NCI-H1105 treated with DMSO at 0.1 percent for 48 hours (cell line): Measurements from ENCODE around the gene SUMF1.
A peak's percentile ranks its signal among the peaks of the same experiment; 100 is the strongest.
"Not testable (repeated sequence)": the region's sequence is repeated elsewhere in the genome, so short reads cannot be mapped to it uniquely, and the experiment has no call there.

Source experiments
- DNase-seq: peaks from one replicate; lab custom pipeline; 2025; lab: John Stamatoyannopoulos, UW

SUMF1 gene

GRCh38 chr3:4335840-4336562 lies 131.1 kb downstream of the SUMF1 start:
- DNase-seq, result no peak

GRCh38 chr3:4334548-4334947 lies 132.5 kb downstream of the SUMF1 start:
- no peak for DNase-seq

DNA sequence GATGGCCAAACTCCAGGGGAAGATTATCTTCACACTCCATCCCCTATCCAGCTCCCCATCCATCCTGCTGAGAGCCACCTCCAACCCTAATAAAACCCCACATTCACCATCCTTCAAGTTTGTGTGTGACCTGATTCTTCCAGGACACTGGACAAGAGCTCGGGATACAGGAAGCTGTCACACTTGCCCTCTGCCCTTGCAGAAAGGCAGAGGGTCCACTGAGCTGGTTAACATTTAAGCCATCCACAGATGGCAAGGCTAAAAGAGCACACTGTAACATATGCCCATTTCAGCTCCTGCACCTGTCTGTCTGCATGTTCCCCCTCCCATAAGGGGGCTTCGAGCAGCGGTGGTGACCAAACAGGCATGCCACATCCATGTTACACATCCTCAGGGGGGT lies 134.1 kb downstream of the SUMF1 start:
- no peak for DNase-seq

GRCh38 chr3:4332574-4332973 lies 134.5 kb downstream of the SUMF1 start:
- DNase-seq, result no peak

- no peak for DNase-seq
Observed at GRCh38 chr3:4332111-4332510, 135.0 kb downstream of the SUMF1 start.

DNA sequence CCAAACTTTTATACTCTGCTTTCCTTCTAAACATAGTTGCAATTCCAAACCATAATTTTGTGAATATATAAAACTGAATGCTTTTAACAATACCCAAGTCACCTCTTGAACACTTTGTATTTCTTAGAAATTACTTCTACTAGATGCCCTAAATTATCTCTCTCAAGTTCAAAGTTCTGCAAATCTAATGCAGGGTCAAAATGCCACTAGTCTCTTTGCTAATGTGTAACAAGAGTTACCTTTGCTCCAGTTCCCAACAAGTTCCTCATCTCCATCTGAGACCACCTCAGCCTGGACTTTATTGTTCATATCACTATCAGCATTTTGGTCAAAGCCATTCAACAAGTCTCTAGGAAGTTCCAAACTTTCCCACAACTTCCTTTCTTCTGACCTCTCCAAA lies 137.3 kb downstream of the SUMF1 start:
- not testable (repeated sequence) for DNase-seq

GRCh38 chr3:4326868-4327267 lies 140.2 kb downstream of the SUMF1 start:
- no peak for DNase-seq

DNA sequence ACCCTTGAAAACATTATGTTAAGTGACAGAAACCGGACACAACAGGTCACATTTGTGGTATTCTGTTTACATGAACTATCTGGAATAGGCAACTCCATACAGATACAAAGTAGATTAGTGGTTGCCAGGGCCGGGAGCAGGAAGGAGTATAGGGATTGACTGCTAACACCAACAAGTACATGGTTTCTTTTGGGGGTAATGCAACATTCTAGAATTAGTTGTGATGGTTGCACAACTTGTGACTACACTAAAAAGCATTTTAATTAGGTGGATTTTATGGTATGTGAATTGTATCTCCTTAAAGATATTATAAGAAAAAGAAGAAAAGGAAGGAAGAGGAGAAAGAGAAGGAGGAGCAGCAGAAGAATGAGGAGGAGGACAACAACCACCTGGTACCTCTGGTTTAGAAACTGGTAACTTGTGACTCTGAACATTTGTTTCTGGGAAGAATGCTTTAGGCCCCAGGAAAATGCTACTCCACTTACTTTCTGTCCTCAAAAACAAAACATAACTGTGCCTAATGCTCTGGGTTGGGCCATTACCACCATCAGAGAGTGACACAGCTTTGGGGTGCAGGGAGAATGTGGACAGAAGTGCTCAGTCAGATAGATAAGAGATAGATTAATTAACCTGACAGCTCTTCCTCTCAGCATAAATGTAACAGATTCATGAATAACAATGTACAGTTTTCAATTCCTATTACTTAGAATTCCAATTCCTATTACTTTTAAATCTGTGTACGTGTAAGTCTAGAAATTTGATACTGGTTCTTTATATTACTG lies 143.6 kb downstream of the SUMF1 start:
- no peak for DNase-seq

GRCh38 chr3:4322635-4323034 lies 144.4 kb downstream of the SUMF1 start:
- peak; percentile 6 for DNase-seq

- no peak for DNase-seq
Observed at GRCh38 chr3:4321732-4322131, 145.3 kb downstream of the SUMF1 start.

DNA sequence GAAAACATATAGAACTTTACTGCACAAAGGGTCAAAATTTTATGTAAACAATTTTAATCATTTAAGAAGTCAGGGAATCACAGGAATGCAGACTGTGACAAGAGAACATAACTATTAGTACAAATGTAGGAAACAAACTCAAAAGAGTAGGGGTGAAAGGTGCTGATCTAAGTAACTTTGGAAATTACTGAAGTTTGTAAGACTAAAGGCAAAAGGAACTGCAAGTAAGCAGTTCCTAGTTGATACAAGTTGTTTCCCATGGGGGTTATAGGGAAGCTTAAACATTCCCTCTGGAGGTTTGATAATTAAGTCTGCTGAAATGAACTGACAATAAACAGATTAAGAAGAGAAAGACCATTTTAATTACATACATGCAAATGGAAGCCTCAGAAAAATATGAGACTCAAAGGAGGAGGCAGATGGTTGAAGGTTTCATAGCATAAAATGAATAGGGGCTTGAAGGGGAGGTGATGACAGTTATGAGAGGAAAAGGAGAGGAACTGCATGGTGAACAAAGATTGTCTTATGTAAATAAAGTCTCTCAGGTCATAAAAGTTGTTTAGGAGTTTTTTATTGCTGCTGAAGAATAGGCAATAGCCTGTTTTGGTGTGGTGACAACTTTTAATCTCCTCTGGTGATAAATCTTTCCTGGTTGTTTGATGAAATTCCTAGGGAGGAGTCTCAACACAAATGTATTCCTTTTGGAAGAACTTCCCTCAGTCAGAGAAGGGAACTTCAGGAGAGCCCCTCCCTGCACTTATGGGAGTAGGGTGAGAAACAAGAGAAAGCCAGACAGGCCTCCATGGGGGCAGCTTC lies 146.8 kb downstream of the SUMF1 start:
- no peak for DNase-seq

GRCh38 chr3:4314688-4315087 lies 152.4 kb downstream of the SUMF1 start:
- DNase-seq, result no peak

- DNase-seq, result no peak
Observed at GRCh38 chr3:4313606-4314293, 153.3 kb downstream of the SUMF1 start.

- no peak for DNase-seq
Observed at GRCh38 chr3:4311496-4311895, 155.6 kb downstream of the SUMF1 start.
